Small intestine (tissue), 7 donors: ENCODE results near the gene PLA2G2A. TPM values are rescaled to one million over a fixed set of nuclear protein-coding genes. Genes with fewer than 3 reads are reported as not detected.
"Not testable (repeated sequence)": the region's sequence is repeated elsewhere in the genome, so short reads cannot be mapped to it uniquely, and the experiment has no call there.

Source experiments
- DNase-seq, 2 donors: peaks; one replicate each; pipeline versions ENCODE4 v3.0.0 to v3.0.0-alpha.2; 2013
- FAIRE-seq: peaks from 2 replicates; lab custom pipeline; 2012; peaks lifted over from hg19 to GRCh38; lab: Jason Lieb, UNC
- H3K27ac ChIP-seq, 3 donors: one replicate each; pipeline ENCODE4 v1.5.1; 2013; ENCODE audit warnings: low read length in 2 of 3, mild to moderate bottlenecking in 2 of 3, control low read depth in 1 of 3, inconsistent platforms in 1 of 3, low read depth in 1 of 3, moderate library complexity in 1 of 3
- H3K27me3 ChIP-seq, 3 donors: one replicate each; pipeline ENCODE4 v1.6.1; 2013; ENCODE audit warnings: low read length in 3 of 3, inconsistent platforms in 1 of 3; ENCODE audit not compliant: control insufficient read depth in 3 of 3, insufficient read depth in 3 of 3
- H3K36me3 ChIP-seq, 3 donors: one replicate each; pipeline ENCODE4 v1.6.1; 2013; ENCODE audit warnings: low read length in 3 of 3, inconsistent platforms in 1 of 3, low read depth in 1 of 3, mild to moderate bottlenecking in 1 of 3, moderate library complexity in 1 of 3; ENCODE audit not compliant: control insufficient read depth in 3 of 3, insufficient read depth in 2 of 3
- H3K4me1 ChIP-seq, 3 donors: one replicate each; pipeline ENCODE4 v1.6.1; 2013; ENCODE audit warnings: low read length in 2 of 3, inconsistent platforms in 1 of 3, low read depth in 1 of 3, mild to moderate bottlenecking in 1 of 3, moderate library complexity in 1 of 3; ENCODE audit not compliant: control insufficient read depth in 3 of 3, insufficient read depth in 2 of 3
- H3K4me3 ChIP-seq, 3 donors: one replicate each; pipeline ENCODE4 v1.5.1; 2013; ENCODE audit warnings: low read length in 3 of 3, control low read depth in 1 of 3, inconsistent platforms in 1 of 3, low read depth in 1 of 3, mild to moderate bottlenecking in 1 of 3, moderate library complexity in 1 of 3
- H3K9me3 ChIP-seq, 2 donors: one replicate each; pipeline ENCODE4 v1.6.1; 2013; ENCODE audit warnings: low read depth in 1 of 2, low read length in 1 of 2; ENCODE audit not compliant: control insufficient read depth in 2 of 2, insufficient read depth in 1 of 2
- WGBS, 3 donors: extraction: QIAGEN DNeasy Blood & Tissue Kit; methylation state at CpG; one replicate each; pipeline ENCODE4 v1.1.7; 2013; 5-methylcytosine and 5-hydroxymethylcytosine counted together
- polyA plus RNA-seq, 4 donors: library from polyadenylated mRNA; stranded (reverse) in 3 of 4; unstranded in 1 of 4; fragments of 200-250 nt in 3 of 4; fragments of 120-200 nt in 1 of 4; gene quantifications; one replicate each; pipeline versions ENCODE4 v1.2.1 to v1.2.3, GENCODE V29; 2013
- donor health status: healthy with polysubstance abuse.
- donor health status: control.
- donor health status: control.
- donor health status: Bipolar disorder and iron deficiency.
- donor health status: healthy.

Gene PLA2G2A
- polyA plus RNA-seq, 4 donors = 83.6 to 1,925 (median 293) TPM

DNA sequence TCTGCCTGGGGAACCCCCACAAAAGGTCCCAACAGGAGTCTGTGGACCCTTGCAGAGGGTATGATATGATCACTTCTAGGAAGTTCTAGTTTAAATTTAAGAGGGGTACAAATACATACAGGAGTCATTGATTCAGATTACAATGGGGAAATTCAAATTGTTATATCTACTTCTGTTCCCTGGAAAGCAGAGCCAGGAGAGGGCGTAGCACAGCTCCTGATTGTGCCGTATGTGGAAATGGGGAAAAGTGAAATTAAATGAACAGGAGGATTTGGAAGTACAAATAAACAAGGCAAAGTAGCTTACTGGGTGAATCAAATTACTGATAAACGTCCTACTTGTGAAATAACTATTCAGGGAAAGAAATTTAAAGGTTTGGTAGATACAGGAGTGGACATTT lies 19.4 kb upstream of the PLA2G2A start:
- not testable (repeated sequence) for FAIRE-seq

DNA sequence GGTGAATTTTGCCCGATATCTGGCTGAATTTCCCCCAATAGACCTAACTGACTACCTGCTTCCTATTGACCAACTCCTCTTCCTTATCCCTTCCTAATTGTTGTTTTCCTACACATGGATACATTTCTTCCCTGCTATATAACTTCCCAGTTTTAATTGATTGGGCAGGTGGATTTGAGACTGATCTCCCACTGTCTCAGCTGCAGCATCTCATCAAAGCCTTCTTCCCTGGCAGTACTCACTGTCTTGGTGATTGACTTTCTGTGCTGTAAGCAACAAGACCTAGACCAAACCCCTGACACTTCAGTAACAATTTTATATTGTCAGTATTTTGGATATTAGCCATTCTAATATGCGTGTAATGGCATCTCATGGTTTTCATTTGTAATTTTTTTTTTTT lies 11.3 kb upstream of the PLA2G2A start:
- no peak for DNase-seq
- 65 to 92% (median 81%) methylated on average over 2 of the region's 2 CpGs for WGBS, 3 donors
- H3K27ac ChIP-seq = no peak overlapping the region
- H3K9me3 ChIP-seq = peaks cover 0 to 4% of the 10 kb centered on the region in 2 donors
- H3K4me1 ChIP-seq = no peaks in the 10 kb centered on the region
- FAIRE-seq = no peak
- no peaks in the 10 kb centered on the region for H3K36me3 ChIP-seq
- H3K4me3 ChIP-seq = no peak overlapping the region
- H3K27me3 ChIP-seq = peaks cover 0 to 3% (median 0%) of the 10 kb centered on the region in 3 donors

More for the DNA sequence above, 19.4 kb upstream of the PLA2G2A start:
- H3K4me3 ChIP-seq, H3K27me3 ChIP-seq, H3K4me1 ChIP-seq, DNase-seq, H3K36me3 ChIP-seq, H3K27ac ChIP-seq: not testable (repeated sequence)
- H3K9me3 ChIP-seq = peaks cover 0 to 18% of the 10 kb centered on the region in 2 donors
- WGBS, 3 donors = 19 to 50% (median 30%) methylated on average over 3 of the region's 3 CpGs

DNA sequence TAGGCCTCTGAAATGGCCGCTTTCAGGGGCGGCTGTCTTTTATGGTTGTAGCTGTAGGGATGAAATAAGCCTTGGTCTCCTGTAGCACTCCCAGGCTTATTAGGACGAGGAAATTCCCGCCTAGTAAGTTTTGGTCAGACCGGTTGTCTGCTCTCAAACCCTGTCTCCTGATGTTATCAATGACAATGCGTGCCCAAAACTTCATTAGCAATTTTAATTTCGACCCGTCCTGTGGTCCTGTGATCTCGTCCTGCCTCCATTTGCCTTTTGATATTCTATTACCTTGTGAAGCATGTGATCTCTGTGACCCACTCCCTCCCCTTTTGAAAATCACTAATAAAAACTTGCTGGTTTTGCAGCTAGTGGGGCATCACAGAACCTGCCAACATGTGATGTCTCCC lies 10.8 kb upstream of the PLA2G2A start:
- not testable (repeated sequence) for H3K27me3 ChIP-seq, H3K4me1 ChIP-seq, DNase-seq, FAIRE-seq, H3K27ac ChIP-seq, H3K9me3 ChIP-seq, H3K4me3 ChIP-seq, H3K36me3 ChIP-seq
- 52 to 82% (median 70%) methylated on average over 9 of the region's 9 CpGs for WGBS, 3 donors

- no peaks in the 10 kb centered on the region for H3K4me1 ChIP-seq
- peak overlapping the region in 1 of 3 donors; percentile 6 for H3K4me3 ChIP-seq
- no peak overlapping the region for H3K27ac ChIP-seq
- WGBS, 3 donors = 73 to 88% (median 83%) methylated on average over 4 of the region's 4 CpGs
- no peaks in the 10 kb centered on the region for H3K36me3 ChIP-seq
- H3K9me3 ChIP-seq = no peaks in the 10 kb centered on the region
- FAIRE-seq (no peak), DNase-seq (no peak)
- H3K27me3 ChIP-seq = peaks cover 0 to 3% (median 0%) of the 10 kb centered on the region in 3 donors
Measured at GRCh38 chr1:19988267-19989006, 9.0 kb upstream of the PLA2G2A start.

GRCh38 chr1:19987719-19988118 lies 8.3 kb upstream of the PLA2G2A start:
- Histone ChIP-seq H3K27me3 (peaks cover 0 to 3% (median 0%) of the 10 kb centered on the region in 3 donors), H3K4me3 (no peak overlapping the region), H3K9me3 (no peaks in the 10 kb centered on the region), H3K4me1 (no peaks in the 10 kb centered on the region), H3K36me3 (no peaks in the 10 kb centered on the region), H3K27ac (no peak overlapping the region)
- DNase-seq (no peak), FAIRE-seq (no peak)
- WGBS, 3 donors = 84 to 87% (median 86%) methylated on average over 2 of the region's 2 CpGs

GRCh38 chr1:19984409-19985016 lies 5.1 kb upstream of the PLA2G2A start:
- not testable (repeated sequence) for H3K27me3 ChIP-seq, H3K9me3 ChIP-seq, FAIRE-seq, H3K36me3 ChIP-seq, H3K4me3 ChIP-seq, H3K27ac ChIP-seq, DNase-seq
- H3K4me1 ChIP-seq = peaks cover 0 to 25% (median 0%) of the 10 kb centered on the region in 3 donors
- WGBS, 3 donors = 94 to 97% (median 96%) methylated on average over 32 of the region's 32 CpGs

DNA sequence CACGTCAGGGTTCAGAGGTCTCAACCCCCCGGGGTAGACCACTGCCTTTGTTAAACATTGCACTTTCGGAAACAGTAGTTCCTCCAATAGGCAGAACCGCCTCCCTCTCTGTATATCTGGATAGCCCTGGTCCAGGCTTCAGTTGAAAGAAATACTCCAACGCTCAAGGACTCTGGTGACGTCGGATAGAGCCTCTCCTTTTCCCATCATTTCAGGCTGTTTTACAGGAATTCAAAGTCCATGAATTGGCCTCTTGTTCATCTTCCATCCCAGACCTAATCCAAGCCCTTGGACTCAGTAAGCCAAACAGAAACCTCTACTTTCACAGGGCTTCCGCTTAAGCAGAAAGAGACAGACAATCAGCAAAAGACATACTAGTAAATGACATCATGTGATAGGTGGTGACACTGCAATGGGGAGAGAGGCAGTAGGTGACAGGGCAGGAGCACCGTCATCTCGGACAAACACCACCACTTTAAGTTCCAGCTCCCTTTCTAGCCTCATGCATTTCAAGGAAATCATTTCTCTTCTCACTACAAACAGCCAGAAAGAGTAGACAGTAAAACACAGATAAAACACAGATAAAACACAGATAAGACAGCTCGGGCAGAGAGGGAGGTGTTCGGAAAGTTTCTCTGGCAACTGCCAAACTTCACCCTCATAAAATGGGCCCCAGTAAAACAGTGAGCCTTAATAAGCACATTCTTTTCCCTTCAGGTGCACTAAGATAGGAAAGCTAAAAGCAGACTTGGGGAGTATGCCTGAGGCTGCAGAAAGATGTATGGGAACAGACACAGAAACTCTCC lies 2.3 kb upstream of the PLA2G2A start:
- 8 to 37% (median 26%) methylated on average over 12 of the region's 12 CpGs for whole genome bisulfite sequencing, 3 donors
- H3K9me3 ChIP-seq = no peaks in the 10 kb centered on the region
- H3K27me3 ChIP-seq = no peaks in the 10 kb centered on the region
- FAIRE-seq = no peak
- no peak overlapping the region for H3K4me3 ChIP-seq
- peaks cover 0 to 28% (median 0%) of the 10 kb centered on the region in 3 donors for H3K4me1 ChIP-seq
- peak overlapping the region in 2 of 3 donors; percentile 29 to 62 for H3K27ac ChIP-seq
- H3K36me3 ChIP-seq = peaks cover 0 to 3% (median 0%) of the 10 kb centered on the region in 3 donors
- peak; percentile 31 to 81 for DNase-seq

DNA sequence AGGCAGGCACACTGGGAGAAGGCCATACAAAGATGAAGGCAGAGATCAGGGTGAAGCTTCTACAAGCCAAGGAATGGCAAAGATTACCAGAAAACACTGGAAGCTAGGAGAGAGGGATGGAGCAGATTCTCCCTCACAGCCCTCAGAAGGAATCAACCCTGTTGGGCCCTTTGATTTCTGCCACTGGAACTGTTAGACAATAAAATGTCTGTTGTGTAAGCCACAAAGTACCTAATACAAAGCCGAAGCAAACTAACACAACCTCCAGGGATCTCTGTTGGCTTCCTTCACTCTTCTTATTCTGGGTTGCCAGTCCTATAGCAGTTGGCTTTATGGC lies 1.7 kb upstream of the PLA2G2A start:
- no peaks in the 10 kb centered on the region for H3K9me3 ChIP-seq
- DNase-seq = no peak
- H3K4me1 ChIP-seq = peaks cover 0 to 28% (median 0%) of the 10 kb centered on the region in 3 donors
- no peaks in the 10 kb centered on the region for H3K27me3 ChIP-seq
- WGBS, 3 donors = 15 to 63% (median 60%) methylated on average over 1 of the region's 1 CpG
- peak overlapping the region in 2 of 3 donors; percentile 29 to 62 for H3K27ac ChIP-seq
- H3K4me3 ChIP-seq = no peak overlapping the region
- peaks cover 0 to 4% (median 0%) of the 10 kb centered on the region in 3 donors for H3K36me3 ChIP-seq
- FAIRE-seq = no peak
